HFFc6 (cell line): ENCODE results near the gene LTF. TPM values are rescaled to one million over a fixed set of nuclear protein-coding genes. Genes with fewer than 3 reads are reported as not detected.

ENCODE experiments used
- DNase-seq: peaks from one replicate; pipeline ENCODE4 v3.0.0-alpha.2; 2018
- H3K27ac Mint-ChIP-seq: 2 replicates; pipeline ENCODE4 v1.8.0; 2020; ENCODE audit warnings: mild to moderate bottlenecking, mixed read lengths
- H3K27me3 Mint-ChIP-seq: 2 replicates; pipeline ENCODE4 v1.8.0; 2021; ENCODE audit warnings: mild to moderate bottlenecking, moderate library complexity, mixed read lengths; ENCODE audit not compliant: insufficient read depth
- H3K36me3 Mint-ChIP-seq: 2 replicates; pipeline ENCODE4 v1.8.0; 2021; ENCODE audit warnings: low read depth, mixed read lengths
- H3K4me1 Mint-ChIP-seq: 2 replicates; pipeline ENCODE4 v1.8.0; 2020; ENCODE audit warnings: low read depth, mixed read lengths
- H3K4me3 Mint-ChIP-seq: 2 replicates; pipeline ENCODE4 v1.8.0; 2020; ENCODE audit warnings: mild to moderate bottlenecking, moderate library complexity, mixed read lengths
- H3K9me3 Mint-ChIP-seq: 2 replicates; pipeline ENCODE4 v1.8.0; 2020; ENCODE audit warnings: mild to moderate bottlenecking, mixed read lengths
- long read RNA-seq: library from polyadenylated mRNA; unstranded; transcript quantifications from one replicate; pipeline ENCODE4 v2.0.0, GENCODE V29; 2019
- total RNA-seq, 6 experiments: library from RNA; stranded (reverse); fragmentation: NEBNext Ultra II Directional; extraction: Animal tissue kit (Norgen Biotek cat#: 25700); gene quantifications; 2 replicates in 1 of 6; 3 replicates in 5 of 6; pipeline ENCODE4 v1.2.3, GENCODE V29; 2021
- TF ChIP-seq, protein P1 (sequence below): fragments of 200-600 bp; sonication (generic); IDR thresholded peaks from 2 replicates; pipeline ENCODE4 v1.5.0; 2021; ENCODE audit warnings: antibody characterized with exemption, mild to moderate bottlenecking

The LTF gene
- total RNA-seq: under 1 TPM in 1 of 6 experiments, not detected in 5; 0.40 TPM
- long read RNA-seq: 0 reads

DNA sequence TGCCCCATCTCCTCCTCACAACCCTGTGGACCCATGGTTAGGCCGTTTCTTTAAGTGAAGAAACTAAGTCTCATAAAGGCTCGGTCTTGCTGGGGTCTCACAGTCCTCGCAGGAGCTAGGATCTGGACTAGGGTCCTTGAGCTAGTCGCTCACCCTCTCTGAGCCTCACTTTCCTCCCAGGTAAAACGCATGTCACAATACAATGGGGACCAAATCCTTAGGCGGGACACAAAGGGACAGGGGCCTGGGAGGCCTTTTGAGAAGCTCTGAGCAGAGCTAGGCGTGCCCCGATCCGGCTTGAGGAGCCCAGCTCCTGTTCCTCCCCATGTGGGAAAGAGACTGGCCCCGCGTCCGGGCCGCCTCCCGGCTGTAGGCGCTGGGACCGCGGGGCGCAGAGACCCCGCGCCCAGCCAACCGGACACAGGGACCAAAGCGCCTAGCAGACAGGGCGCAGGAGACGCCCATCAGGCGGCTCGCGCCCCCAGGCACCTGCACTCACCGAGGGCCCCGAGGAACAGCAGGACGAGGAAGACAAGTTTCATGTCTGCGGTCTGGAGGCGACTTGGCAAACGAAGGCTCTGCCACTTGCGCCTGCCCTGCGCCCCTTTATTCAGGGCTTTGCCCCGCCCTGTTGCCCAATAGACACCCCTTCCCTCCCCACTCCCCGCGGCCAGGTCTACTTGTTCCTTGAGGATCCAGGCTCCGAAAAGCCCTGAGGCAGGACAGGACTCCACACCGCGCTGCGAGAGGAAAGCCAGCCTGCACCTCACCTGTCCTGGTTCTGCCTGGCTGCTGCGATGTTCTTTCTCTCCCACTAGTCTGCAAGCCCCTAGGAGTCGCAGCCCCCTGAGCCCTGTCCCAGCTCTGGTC lies at the start of gene LTF:
Gene LTF (minus strand): TSS at position 580 of the 870 bp plus-strand sequence. CDS start 38 bp downstream, at position 542.
- H3K36me3 Mint-ChIP-seq: peaks cover 9% of the 10 kb centered on the region

DNA sequence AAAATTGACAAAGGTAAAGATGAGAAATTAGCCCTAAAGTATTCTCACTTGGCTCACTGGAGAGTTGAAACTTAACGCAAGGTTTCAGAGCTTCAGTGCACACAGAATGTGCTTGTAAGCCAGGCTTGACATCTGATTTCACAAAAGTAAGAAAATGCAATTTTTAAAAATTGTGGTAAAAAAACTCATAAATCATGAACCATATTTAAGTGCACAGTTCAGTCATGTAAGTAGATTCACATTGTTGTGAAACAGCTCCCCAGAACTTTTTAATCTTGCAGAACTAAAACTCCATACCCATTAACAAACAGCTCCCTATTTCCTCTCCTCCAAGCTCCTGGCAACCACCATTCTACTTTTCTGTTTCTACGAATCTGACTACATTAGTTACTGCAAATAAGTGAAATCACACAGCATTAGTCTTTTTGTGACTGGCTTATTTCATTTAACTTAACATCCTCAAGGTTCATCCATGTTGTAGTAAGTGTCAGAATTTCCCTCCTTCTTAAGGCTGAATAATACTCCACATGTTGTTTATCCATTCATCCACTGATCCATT lies 47.6 kb upstream of the LTF start:
- H3K36me3 Mint-ChIP-seq: no peaks in the 10 kb centered on the region; the same call in 1 of the 2 replicates
- TF ChIP-seq, protein P1, sequence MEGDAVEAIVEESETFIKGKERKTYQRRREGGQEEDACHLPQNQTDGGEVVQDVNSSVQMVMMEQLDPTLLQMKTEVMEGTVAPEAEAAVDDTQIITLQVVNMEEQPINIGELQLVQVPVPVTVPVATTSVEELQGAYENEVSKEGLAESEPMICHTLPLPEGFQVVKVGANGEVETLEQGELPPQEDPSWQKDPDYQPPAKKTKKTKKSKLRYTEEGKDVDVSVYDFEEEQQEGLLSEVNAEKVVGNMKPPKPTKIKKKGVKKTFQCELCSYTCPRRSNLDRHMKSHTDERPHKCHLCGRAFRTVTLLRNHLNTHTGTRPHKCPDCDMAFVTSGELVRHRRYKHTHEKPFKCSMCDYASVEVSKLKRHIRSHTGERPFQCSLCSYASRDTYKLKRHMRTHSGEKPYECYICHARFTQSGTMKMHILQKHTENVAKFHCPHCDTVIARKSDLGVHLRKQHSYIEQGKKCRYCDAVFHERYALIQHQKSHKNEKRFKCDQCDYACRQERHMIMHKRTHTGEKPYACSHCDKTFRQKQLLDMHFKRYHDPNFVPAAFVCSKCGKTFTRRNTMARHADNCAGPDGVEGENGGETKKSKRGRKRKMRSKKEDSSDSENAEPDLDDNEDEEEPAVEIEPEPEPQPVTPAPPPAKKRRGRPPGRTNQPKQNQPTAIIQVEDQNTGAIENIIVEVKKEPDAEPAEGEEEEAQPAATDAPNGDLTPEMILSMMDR: no peak
- no peak for DNase-seq
- H3K9me3 Mint-ChIP-seq: no peaks in the 10 kb centered on the region; the same call in 1 of the 2 replicates
- H3K4me1 Mint-ChIP-seq: peaks cover 32% of the 10 kb centered on the region
- no peak overlapping the region for H3K27ac Mint-ChIP-seq
- H3K27me3 Mint-ChIP-seq: no peaks in the 10 kb centered on the region; the same call in 1 of the 2 replicates
- no peak overlapping the region for H3K4me3 Mint-ChIP-seq

More for the DNA sequence above, at the start of gene LTF:
- DNase-seq: no peak
- Mint-ChIP-seq H3K27me3 (peaks cover 45% of the 10 kb centered on the region), H3K4me1 (peaks cover 26% of the 10 kb centered on the region), H3K27ac (no peak within 1 kb of the TSS), H3K9me3 (peaks cover 7% of the 10 kb centered on the region; the same call in 1 of the 2 replicates), H3K4me3 (no peak within 1 kb of the TSS)
- TF ChIP-seq, protein P1: no peak

DNA sequence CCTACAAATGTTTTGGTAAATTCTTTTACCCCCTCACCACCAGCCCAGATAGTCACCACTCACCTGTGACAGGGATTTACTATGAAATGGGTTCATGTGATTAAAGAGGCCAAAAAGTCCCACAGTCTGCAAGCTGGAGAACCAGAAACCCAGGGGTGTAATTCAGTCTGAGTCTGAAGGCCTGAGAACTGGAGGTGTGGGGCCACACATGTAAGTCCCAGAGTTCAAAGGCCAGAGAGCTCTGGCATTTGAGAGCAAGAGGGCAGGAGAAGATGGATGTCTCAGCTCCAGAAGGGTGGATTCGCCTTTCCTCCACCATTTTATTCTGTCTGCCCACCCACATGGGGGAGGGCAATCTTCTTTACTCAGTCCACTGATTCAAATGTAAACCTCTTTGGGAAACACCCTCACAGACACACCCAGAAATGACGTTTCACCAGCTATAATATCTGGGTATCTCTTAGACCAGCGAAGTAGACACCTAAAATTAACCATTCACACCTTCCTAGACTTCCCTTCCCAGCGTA lies 45.0 kb upstream of the LTF start:
- no peaks in the 10 kb centered on the region; the same call in none of the 2 replicates for H3K27me3 Mint-ChIP-seq

DNA sequence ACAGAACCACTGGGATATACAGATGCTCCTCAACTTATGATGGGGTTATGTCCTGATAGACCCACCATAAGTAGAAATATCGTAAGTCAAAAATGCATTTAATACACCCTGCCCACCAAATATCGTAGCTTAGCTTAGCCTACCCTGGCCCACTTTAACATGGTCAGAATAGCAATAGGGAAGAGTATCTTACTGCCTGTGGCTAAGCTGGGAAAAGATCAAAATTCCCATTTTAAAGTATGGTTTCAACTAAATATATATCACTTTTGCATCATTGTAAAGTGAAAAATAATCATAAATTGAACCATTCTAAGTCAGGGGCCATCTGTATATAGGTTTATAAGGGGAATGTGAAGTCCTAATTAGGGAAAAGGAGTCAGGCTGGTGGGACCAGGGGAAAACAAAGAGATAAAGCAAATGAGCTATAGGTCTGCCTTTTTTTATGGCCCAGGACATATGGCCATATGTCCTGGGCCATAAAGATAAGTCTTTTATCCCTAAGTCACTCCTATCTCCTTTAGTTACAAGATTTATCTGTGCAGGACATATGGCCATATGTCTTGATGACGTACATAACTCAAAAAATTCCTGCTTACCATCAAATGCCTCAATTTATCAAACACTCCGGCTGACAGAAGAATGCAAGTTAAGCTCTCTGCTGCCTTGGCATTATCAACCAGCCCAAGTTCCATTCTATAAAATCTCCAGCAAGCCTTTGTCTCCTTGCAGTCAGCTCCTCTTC lies 44.3 kb upstream of the LTF start:
- Mint-ChIP-seq H3K4me3 (no peak overlapping the region), H3K4me1 (peaks cover 19% of the 10 kb centered on the region), H3K36me3 (no peaks in the 10 kb centered on the region), H3K27me3 (no peaks in the 10 kb centered on the region; the same call in none of the 2 replicates), H3K9me3 (no peaks in the 10 kb centered on the region; the same call in 1 of the 2 replicates), H3K27ac (no peak overlapping the region)
- TF ChIP-seq, protein P1: no peak
- DNase-seq: no peak

More for the DNA sequence above, 45.0 kb upstream of the LTF start:
- DNase-seq: no peak
- H3K36me3 Mint-ChIP-seq: no peaks in the 10 kb centered on the region
- H3K4me1 Mint-ChIP-seq: peaks cover 18% of the 10 kb centered on the region; the same call in 1 of the 2 replicates
- H3K4me3 Mint-ChIP-seq: no peak overlapping the region
- TF ChIP-seq, protein P1: no peak
- H3K27ac Mint-ChIP-seq: no peak overlapping the region
- no peaks in the 10 kb centered on the region for H3K9me3 Mint-ChIP-seq

DNA sequence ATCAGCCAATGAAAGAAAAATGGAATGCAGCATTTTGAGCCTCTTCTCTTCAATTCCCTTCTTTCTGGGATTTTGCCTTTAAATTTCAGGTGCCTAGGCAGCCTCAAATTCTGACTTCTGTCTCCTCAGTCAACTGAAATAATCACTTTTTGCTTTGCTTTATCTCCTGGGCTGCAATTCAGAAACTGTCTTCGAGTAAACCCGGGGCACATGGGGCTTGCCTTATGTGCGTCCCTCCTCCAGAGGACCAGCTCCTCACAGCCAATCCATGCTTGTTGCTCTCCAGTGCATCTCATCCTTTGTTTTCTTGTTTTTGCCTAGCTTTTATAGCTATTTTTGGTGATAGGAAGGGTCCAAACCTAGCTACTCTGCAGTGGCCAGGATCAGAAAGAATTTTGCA lies 41.8 kb upstream of the LTF start:
- no peaks in the 10 kb centered on the region; the same call in none of the 2 replicates for H3K27me3 Mint-ChIP-seq
- no peak overlapping the region for H3K4me3 Mint-ChIP-seq
- H3K9me3 Mint-ChIP-seq: no peaks in the 10 kb centered on the region; the same call in 1 of the 2 replicates
- no peak overlapping the region for H3K27ac Mint-ChIP-seq
- H3K4me1 Mint-ChIP-seq: peaks cover 25% of the 10 kb centered on the region
- TF ChIP-seq, protein P1: no peak
- no peak for DNase-seq
- no peaks in the 10 kb centered on the region for H3K36me3 Mint-ChIP-seq
